ENCODE results near the gene NAA15. TPM values are rescaled to one million over a fixed set of nuclear protein-coding genes. Genes with fewer than 3 reads are reported as not detected.
A peak's percentile ranks its signal among the peaks of the same experiment; 100 is the strongest.
"Not testable (repeated sequence)": the region's sequence is repeated elsewhere in the genome, so short reads cannot be mapped to it uniquely, and the experiment has no call there.

Gene NAA15
- total RNA-seq, 1 donor from 2014 or later: 35.3 TPM

- no peak for TF ChIP-seq CTCF (IDR thresholded peaks at IDR 0.05)
- no peaks in the 10 kb centered on the region for H3K27me3 Mint-ChIP-seq (ENCODE audit: low read depth)
These were observed 16.3 kb downstream of the NAA15 start for GRCh38 chr4:139317635-139318034.

GRCh38 chr4:139319571-139319970, 18.3 kb downstream of the NAA15 start:
- Mint-ChIP-seq H3K27ac (ENCODE audit: unreplicated experiment) (no peak overlapping the region), H3K4me1 (ENCODE audit: low read depth) (peaks cover 48% of the 10 kb centered on the region), H3K4me3 (ENCODE audit: unreplicated experiment) (no peak overlapping the region), H3K9me3 (ENCODE audit: low read depth) (peaks cover 2% of the 10 kb centered on the region), H3K36me3 (ENCODE audit: low read depth) (peaks cover 2% of the 10 kb centered on the region), H3K27me3 (ENCODE audit: low read depth) (no peaks in the 10 kb centered on the region)
- DNase-seq (ENCODE audit: low spot score): no peak
- TF ChIP-seq CTCF (IDR thresholded peaks at IDR 0.05): no peak

More at GRCh38 chr4:139317635-139318034, 16.3 kb downstream of the NAA15 start:
- H3K4me1 Mint-ChIP-seq (ENCODE audit: low read depth): peaks cover 50% of the 10 kb centered on the region
- no peak overlapping the region for H3K4me3 Mint-ChIP-seq (ENCODE audit: unreplicated experiment)
- H3K27ac Mint-ChIP-seq (ENCODE audit: unreplicated experiment): no peak overlapping the region
- peaks cover 2% of the 10 kb centered on the region for H3K9me3 Mint-ChIP-seq (ENCODE audit: low read depth)
- DNase-seq (ENCODE audit: low spot score): no peak
- peaks cover 2% of the 10 kb centered on the region for H3K36me3 Mint-ChIP-seq (ENCODE audit: low read depth)

- H3K4me1 Mint-ChIP-seq (ENCODE audit: low read depth): peaks cover 45% of the 10 kb centered on the region
- not testable (repeated sequence) for H3K36me3 Mint-ChIP-seq (ENCODE audit: low read depth); H3K4me3 Mint-ChIP-seq (ENCODE audit: unreplicated experiment); H3K27ac Mint-ChIP-seq (ENCODE audit: unreplicated experiment); H3K27me3 Mint-ChIP-seq (ENCODE audit: low read depth); H3K9me3 Mint-ChIP-seq (ENCODE audit: low read depth); DNase-seq (ENCODE audit: low spot score)
These were observed 20.8 kb downstream of the NAA15 start for GRCh38 chr4:139322070-139322469.

GRCh38 chr4:139322541-139322940, 21.2 kb downstream of the NAA15 start:
- not testable (repeated sequence) for H3K36me3 Mint-ChIP-seq (ENCODE audit: low read depth); DNase-seq (ENCODE audit: low spot score); H3K27ac Mint-ChIP-seq (ENCODE audit: unreplicated experiment); H3K4me3 Mint-ChIP-seq (ENCODE audit: unreplicated experiment); H3K27me3 Mint-ChIP-seq (ENCODE audit: low read depth); H3K9me3 Mint-ChIP-seq (ENCODE audit: low read depth)
- peaks cover 44% of the 10 kb centered on the region for H3K4me1 Mint-ChIP-seq (ENCODE audit: low read depth)

- no peak overlapping the region for H3K4me3 Mint-ChIP-seq (ENCODE audit: unreplicated experiment)
- H3K36me3 Mint-ChIP-seq (ENCODE audit: low read depth): peaks cover 3% of the 10 kb centered on the region
- TF ChIP-seq CTCF (IDR thresholded peaks at IDR 0.05): no peak
- no peak for DNase-seq (ENCODE audit: low spot score)
- H3K27me3 Mint-ChIP-seq (ENCODE audit: low read depth): no peaks in the 10 kb centered on the region
- H3K4me1 Mint-ChIP-seq (ENCODE audit: low read depth): peaks cover 43% of the 10 kb centered on the region
- peaks cover 3% of the 10 kb centered on the region for H3K9me3 Mint-ChIP-seq (ENCODE audit: low read depth)
- H3K27ac Mint-ChIP-seq (ENCODE audit: unreplicated experiment): peak overlapping the region; percentile 86
These were observed 23.3 kb downstream of the NAA15 start for GRCh38 chr4:139324620-139325019.

GRCh38 chr4:139329665-139330200, 28.4 kb downstream of the NAA15 start:
- no peak overlapping the region for H3K4me3 Mint-ChIP-seq (ENCODE audit: unreplicated experiment)
- H3K4me1 Mint-ChIP-seq (ENCODE audit: low read depth): peaks cover 24% of the 10 kb centered on the region

More at GRCh38 chr4:139329665-139330200, 28.4 kb downstream of the NAA15 start:
- Mint-ChIP-seq H3K27ac (ENCODE audit: unreplicated experiment) (no peak overlapping the region), H3K9me3 (ENCODE audit: low read depth) (peaks cover 5% of the 10 kb centered on the region), H3K27me3 (ENCODE audit: low read depth) (no peaks in the 10 kb centered on the region), H3K36me3 (ENCODE audit: low read depth) (peaks cover 9% of the 10 kb centered on the region)
- DNase-seq (ENCODE audit: low spot score): no peak
- no peak for TF ChIP-seq CTCF (IDR thresholded peaks at IDR 0.05)
